Stimulated activated naive CD8-positive, alpha-beta T cell treated with anti-CD3 and anti-CD28 coated beads, Interleukin-15, Interleukin-2, amounts not matched to agents 100 ng/mL and 50 ng/mL, for 24 hours (primary cell): Measurements from ENCODE around the gene SHROOM3.
A peak's percentile ranks its signal among the peaks of the same experiment; 100 is the strongest.
"Not testable (repeated sequence)": the region's sequence is repeated elsewhere in the genome, so short reads cannot be mapped to it uniquely, and the experiment has no call there.

Experiments used
- H3K27ac Mint-ChIP-seq: one replicate; pipeline ENCODE4 v1.8.0; 2021; ENCODE audit warnings: mild to moderate bottlenecking, mixed read lengths
- H3K27me3 Mint-ChIP-seq: one replicate; pipeline ENCODE4 v1.8.0; 2021; ENCODE audit warnings: mixed read lengths
- H3K36me3 Mint-ChIP-seq: one replicate; pipeline ENCODE4 v1.8.0; 2021; ENCODE audit warnings: low read depth, mixed read lengths
- H3K4me1 Mint-ChIP-seq: one replicate; pipeline ENCODE4 v1.8.0; 2021; ENCODE audit warnings: low read depth, mixed read lengths
- H3K4me3 Mint-ChIP-seq: one replicate; pipeline ENCODE4 v1.8.0; 2021; ENCODE audit warnings: mild to moderate bottlenecking, mixed read lengths
- H3K9me3 Mint-ChIP-seq: one replicate; pipeline ENCODE4 v1.8.0; 2021; ENCODE audit warnings: mixed read lengths

Gene SHROOM3

DNA sequence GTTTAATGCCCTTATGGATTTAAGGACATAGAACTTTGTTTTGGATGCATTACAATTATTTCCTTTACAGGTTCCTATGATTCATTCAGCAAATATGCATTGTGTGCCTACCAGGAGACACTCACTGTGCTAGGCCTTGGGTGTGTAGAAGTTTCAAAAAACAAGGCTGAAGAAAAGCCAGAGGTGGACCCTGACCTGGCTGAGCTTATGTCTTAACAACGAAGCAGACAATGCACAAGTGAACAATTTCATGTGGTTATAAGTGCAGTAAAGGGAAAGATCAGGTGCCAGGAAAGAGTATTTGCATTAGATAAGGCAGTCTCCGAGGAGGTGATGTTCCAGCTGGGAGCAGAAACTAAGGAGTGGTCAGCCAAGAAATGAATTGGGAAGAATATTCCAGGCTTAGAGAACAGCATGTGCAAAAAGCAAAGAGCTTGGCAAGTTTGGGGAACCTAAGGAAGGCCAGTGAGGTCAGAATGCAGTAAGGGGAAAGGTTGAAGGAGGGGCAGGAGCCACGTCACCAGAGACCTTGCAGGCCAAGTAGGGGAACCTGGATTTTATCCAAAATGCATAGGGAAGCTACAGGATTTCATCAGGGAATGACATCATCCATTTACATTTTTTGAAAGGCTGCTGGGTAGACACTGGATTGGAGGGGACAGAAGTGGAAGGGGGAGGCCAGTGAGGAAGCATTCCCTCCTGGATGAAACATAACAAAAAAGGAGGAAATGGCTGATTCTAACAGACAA lies 269.3 kb downstream of the SHROOM3 start:
- H3K4me3 Mint-ChIP-seq, result no peak overlapping the region
- no peak overlapping the region for H3K27ac Mint-ChIP-seq
- H3K27me3 Mint-ChIP-seq, result peaks cover 18% of the 10 kb centered on the region
- H3K9me3 Mint-ChIP-seq, result no peaks in the 10 kb centered on the region
- no peaks in the 10 kb centered on the region for H3K36me3 Mint-ChIP-seq
- H3K4me1 Mint-ChIP-seq, result no peaks in the 10 kb centered on the region

- Mint-ChIP-seq H3K27me3 (peaks cover 18% of the 10 kb centered on the region), H3K9me3 (no peaks in the 10 kb centered on the region), H3K36me3 (no peaks in the 10 kb centered on the region), H3K27ac (no peak overlapping the region), H3K4me3 (no peak overlapping the region), H3K4me1 (no peaks in the 10 kb centered on the region)
Measured at GRCh38 chr4:76705472-76705871, 270.4 kb downstream of the SHROOM3 start.

GRCh38 chr4:76706581-76706980 lies 271.6 kb downstream of the SHROOM3 start:
- Mint-ChIP-seq H3K4me3 (no peak overlapping the region), H3K36me3 (no peaks in the 10 kb centered on the region), H3K27ac (no peak overlapping the region), H3K9me3 (no peaks in the 10 kb centered on the region), H3K27me3 (peaks cover 18% of the 10 kb centered on the region), H3K4me1 (no peaks in the 10 kb centered on the region)

- no peak overlapping the region for H3K27ac Mint-ChIP-seq
- H3K4me3 Mint-ChIP-seq, result no peak overlapping the region
- no peaks in the 10 kb centered on the region for H3K36me3 Mint-ChIP-seq
- no peaks in the 10 kb centered on the region for H3K4me1 Mint-ChIP-seq
- no peaks in the 10 kb centered on the region for H3K9me3 Mint-ChIP-seq
- H3K27me3 Mint-ChIP-seq, result peaks cover 11% of the 10 kb centered on the region
Measured at GRCh38 chr4:76708971-76709771, 274.1 kb downstream of the SHROOM3 start.

DNA sequence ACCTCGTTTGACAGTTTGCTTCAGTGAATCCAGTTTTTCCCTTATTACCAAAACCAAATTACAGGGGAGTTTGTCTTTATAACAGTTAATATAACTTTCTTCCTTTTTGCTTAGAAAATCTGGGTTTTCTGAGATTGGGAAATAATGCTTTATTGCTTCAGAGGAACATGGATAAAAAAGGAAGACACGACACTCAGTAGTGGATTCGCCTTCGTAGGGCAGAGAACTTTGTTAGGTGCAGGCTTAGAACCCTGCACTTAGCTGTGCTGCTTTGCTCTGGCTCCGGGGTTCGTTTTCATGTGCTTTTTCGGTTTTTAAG lies 274.7 kb downstream of the SHROOM3 start:
- no peak overlapping the region for H3K4me3 Mint-ChIP-seq
- H3K9me3 Mint-ChIP-seq, result no peaks in the 10 kb centered on the region
- H3K27ac Mint-ChIP-seq, result no peak overlapping the region
- H3K27me3 Mint-ChIP-seq, result peaks cover 6% of the 10 kb centered on the region
- H3K36me3 Mint-ChIP-seq, result no peaks in the 10 kb centered on the region
- H3K4me1 Mint-ChIP-seq, result no peaks in the 10 kb centered on the region

- Mint-ChIP-seq H3K36me3 (no peaks in the 10 kb centered on the region), H3K4me1 (peaks cover 8% of the 10 kb centered on the region), H3K9me3 (no peaks in the 10 kb centered on the region), H3K4me3 (no peak overlapping the region), H3K27me3 (no peaks in the 10 kb centered on the region), H3K27ac (no peak overlapping the region)
Measured at GRCh38 chr4:76712564-76712963, 277.5 kb downstream of the SHROOM3 start.

- no peaks in the 10 kb centered on the region for H3K9me3 Mint-ChIP-seq
- H3K4me1 Mint-ChIP-seq, result peaks cover 8% of the 10 kb centered on the region
- H3K27ac Mint-ChIP-seq, result no peak overlapping the region
- no peaks in the 10 kb centered on the region for H3K36me3 Mint-ChIP-seq
- H3K4me3 Mint-ChIP-seq, result no peak overlapping the region
- H3K27me3 Mint-ChIP-seq, result no peaks in the 10 kb centered on the region
Measured at GRCh38 chr4:76714226-76714625, 279.2 kb downstream of the SHROOM3 start.

DNA sequence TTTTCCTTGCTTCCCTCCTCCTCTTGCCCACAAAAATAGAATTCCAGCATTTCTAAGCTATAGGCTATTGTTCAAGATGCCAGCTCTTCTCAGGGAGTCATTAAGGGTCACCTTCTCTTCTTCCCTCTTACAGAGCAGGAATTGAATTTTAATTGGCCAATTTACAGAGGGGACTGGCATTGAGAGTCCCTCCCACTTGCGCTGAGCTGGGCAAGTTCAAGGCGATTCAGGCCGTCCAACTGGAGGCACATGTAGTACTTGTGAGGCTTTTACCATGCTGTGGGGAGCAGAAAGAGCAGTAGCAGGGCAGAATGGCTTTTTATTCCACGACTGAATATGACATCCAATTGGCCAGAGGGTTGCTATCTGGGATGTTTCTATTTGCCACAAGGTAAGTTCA lies 281.0 kb downstream of the SHROOM3 start:
- no peaks in the 10 kb centered on the region for H3K36me3 Mint-ChIP-seq
- no peaks in the 10 kb centered on the region for H3K27me3 Mint-ChIP-seq

GRCh38 chr4:76716658-76717057 lies 281.6 kb downstream of the SHROOM3 start:
- no peak overlapping the region for H3K4me3 Mint-ChIP-seq
- no peaks in the 10 kb centered on the region for H3K9me3 Mint-ChIP-seq
- H3K27me3 Mint-ChIP-seq, result no peaks in the 10 kb centered on the region
- peaks cover 8% of the 10 kb centered on the region for H3K4me1 Mint-ChIP-seq
- no peaks in the 10 kb centered on the region for H3K36me3 Mint-ChIP-seq
- no peak overlapping the region for H3K27ac Mint-ChIP-seq

More for the DNA sequence above, 281.0 kb downstream of the SHROOM3 start:
- Mint-ChIP-seq H3K9me3 (no peaks in the 10 kb centered on the region), H3K4me1 (peaks cover 8% of the 10 kb centered on the region), H3K27ac (peak overlapping the region; percentile 15), H3K4me3 (no peak overlapping the region)

GRCh38 chr4:76717431-76717830 lies 282.4 kb downstream of the SHROOM3 start:
- Mint-ChIP-seq H3K27ac (no peak overlapping the region), H3K4me1 (peaks cover 8% of the 10 kb centered on the region)

DNA sequence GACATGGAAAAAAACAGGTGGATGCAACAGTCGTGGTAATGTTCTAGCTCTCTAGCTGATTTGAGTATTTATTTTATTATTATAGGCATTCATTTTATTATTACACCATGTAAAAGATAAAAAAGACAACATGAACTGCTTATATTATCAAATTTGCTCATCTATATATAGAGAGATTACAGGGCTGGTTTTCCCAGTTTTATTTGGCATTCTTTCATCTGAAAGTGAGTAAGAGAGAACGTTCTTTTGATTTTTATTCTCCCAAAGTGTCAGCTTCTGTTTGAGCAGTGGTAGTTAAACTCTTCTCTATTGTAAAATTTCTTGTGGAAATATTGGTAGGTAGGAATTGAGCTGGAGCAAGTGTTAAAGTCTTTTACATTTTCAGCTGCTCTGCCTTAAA lies 283.0 kb downstream of the SHROOM3 start:
- H3K27me3 Mint-ChIP-seq, result peaks cover 3% of the 10 kb centered on the region
- no peaks in the 10 kb centered on the region for H3K36me3 Mint-ChIP-seq
- H3K27ac Mint-ChIP-seq, result no peak overlapping the region
- peaks cover 8% of the 10 kb centered on the region for H3K4me1 Mint-ChIP-seq
- H3K9me3 Mint-ChIP-seq, result no peaks in the 10 kb centered on the region
- H3K4me3 Mint-ChIP-seq, result no peak overlapping the region

More at GRCh38 chr4:76717431-76717830, 282.4 kb downstream of the SHROOM3 start:
- H3K9me3 Mint-ChIP-seq, result no peaks in the 10 kb centered on the region
- no peak overlapping the region for H3K4me3 Mint-ChIP-seq
- H3K27me3 Mint-ChIP-seq, result peaks cover 3% of the 10 kb centered on the region
- no peaks in the 10 kb centered on the region for H3K36me3 Mint-ChIP-seq

DNA sequence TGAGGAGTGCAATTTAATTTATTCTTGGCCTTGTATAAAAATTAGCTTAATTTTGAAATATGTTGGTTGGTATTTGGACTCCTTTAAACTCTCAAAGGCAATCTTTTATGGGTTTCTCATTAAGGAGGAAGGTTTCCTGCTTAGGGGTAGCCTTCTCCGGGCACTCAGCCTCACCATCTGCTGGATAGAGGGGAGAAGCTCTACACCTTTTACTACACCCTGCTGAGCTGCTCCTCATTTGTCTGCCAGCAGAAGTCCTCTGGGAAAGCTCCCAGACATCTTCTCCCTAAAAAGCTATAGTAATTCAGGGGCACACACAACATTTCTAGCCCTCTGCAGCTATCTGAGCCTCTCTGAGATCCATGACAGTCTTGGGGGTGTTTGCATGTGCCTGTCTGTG lies 283.8 kb downstream of the SHROOM3 start:
- H3K36me3 Mint-ChIP-seq, result no peaks in the 10 kb centered on the region
- peaks cover 8% of the 10 kb centered on the region for H3K4me1 Mint-ChIP-seq
- no peaks in the 10 kb centered on the region for H3K9me3 Mint-ChIP-seq
- H3K4me3 Mint-ChIP-seq, result no peak overlapping the region
- H3K27me3 Mint-ChIP-seq, result peaks cover 3% of the 10 kb centered on the region
- no peak overlapping the region for H3K27ac Mint-ChIP-seq

- Mint-ChIP-seq H3K4me1 (peaks cover 8% of the 10 kb centered on the region), H3K36me3 (no peaks in the 10 kb centered on the region), H3K27me3 (peaks cover 3% of the 10 kb centered on the region), H3K27ac (no peak overlapping the region), H3K4me3 (no peak overlapping the region), H3K9me3 (no peaks in the 10 kb centered on the region)
Measured at GRCh38 chr4:76720121-76720520, 285.1 kb downstream of the SHROOM3 start.

- H3K27ac Mint-ChIP-seq, H3K4me1 Mint-ChIP-seq, H3K9me3 Mint-ChIP-seq, H3K4me3 Mint-ChIP-seq, H3K36me3 Mint-ChIP-seq: not testable (repeated sequence)
- peaks cover 12% of the 10 kb centered on the region for H3K27me3 Mint-ChIP-seq
Measured at GRCh38 chr4:76722146-76722545, 287.1 kb downstream of the SHROOM3 start.

DNA sequence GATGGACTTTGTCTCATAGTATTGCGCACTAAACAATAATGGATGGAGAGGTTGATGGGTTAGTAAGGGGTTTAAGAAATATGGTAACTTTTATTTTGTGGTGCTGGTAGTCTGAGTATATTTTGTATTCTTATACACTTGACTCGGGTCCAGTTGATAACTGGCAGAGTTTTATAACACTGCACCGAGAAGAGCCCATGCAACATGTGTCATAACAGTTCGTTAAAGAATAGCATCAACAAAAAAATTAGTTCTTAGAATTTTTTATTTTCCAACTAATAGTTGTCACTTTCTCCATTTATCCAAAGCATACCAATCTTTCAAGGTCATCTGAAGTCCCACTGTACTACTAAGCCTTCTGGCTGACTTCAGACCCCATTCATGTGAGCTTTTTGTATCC lies 287.8 kb downstream of the SHROOM3 start:
- Mint-ChIP-seq H3K9me3 (no peaks in the 10 kb centered on the region), H3K4me1 (no peaks in the 10 kb centered on the region), H3K36me3 (no peaks in the 10 kb centered on the region), H3K4me3 (no peak overlapping the region), H3K27ac (no peak overlapping the region), H3K27me3 (peaks cover 12% of the 10 kb centered on the region)
